ENCODE data around the gene MARCHF6.

MARCHF6 gene

DNA sequence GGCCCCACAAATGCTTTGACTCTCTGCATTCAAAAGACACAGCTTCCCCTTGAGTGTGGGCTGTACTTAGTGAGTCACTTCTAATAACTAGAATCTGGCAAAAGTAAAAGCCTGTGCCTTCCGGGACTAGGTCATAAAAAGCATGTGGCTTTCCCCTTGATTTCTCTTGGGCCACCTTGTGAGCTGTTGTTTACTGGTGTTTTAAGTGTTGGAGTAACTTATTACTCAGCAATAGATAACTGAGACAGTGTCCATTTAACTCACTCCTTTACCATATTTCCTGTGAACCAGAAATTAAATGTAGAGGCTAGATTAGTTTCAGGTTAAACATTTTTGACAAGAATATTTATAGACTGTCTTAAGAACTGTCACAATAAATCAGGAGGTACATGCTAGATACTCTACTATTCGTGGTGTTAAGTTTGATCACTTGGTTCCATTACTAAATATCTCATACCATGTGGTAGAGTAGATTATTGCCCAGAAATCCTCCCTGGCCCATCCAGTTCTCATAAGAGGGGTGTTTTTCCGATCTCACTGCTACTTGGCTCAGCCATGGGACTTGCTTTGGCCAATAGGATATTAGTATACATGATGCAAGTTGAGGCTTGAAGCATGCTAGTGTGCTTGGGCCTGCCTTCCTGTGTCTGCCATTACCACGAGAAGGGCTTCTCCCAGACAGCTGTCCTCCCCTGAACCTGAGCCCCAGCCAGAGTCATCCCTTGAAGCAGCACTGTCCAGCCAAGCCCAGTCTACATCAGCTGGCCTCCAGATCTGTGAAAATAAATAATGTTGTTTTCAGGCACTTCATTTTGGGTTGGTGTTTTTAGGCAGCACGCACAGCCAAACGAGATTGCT, 35.4 kb upstream of the MARCHF6 start:
- no peak overlapping the region for H3K4me3 ChIP-seq
- H3K27ac ChIP-seq: no peak overlapping the region
- no peak for DNase-seq (ENCODE audit: low spot score)
- TF ChIP-seq, protein P1, sequence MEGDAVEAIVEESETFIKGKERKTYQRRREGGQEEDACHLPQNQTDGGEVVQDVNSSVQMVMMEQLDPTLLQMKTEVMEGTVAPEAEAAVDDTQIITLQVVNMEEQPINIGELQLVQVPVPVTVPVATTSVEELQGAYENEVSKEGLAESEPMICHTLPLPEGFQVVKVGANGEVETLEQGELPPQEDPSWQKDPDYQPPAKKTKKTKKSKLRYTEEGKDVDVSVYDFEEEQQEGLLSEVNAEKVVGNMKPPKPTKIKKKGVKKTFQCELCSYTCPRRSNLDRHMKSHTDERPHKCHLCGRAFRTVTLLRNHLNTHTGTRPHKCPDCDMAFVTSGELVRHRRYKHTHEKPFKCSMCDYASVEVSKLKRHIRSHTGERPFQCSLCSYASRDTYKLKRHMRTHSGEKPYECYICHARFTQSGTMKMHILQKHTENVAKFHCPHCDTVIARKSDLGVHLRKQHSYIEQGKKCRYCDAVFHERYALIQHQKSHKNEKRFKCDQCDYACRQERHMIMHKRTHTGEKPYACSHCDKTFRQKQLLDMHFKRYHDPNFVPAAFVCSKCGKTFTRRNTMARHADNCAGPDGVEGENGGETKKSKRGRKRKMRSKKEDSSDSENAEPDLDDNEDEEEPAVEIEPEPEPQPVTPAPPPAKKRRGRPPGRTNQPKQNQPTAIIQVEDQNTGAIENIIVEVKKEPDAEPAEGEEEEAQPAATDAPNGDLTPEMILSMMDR (IDR thresholded peaks at IDR 0.05): no peak

DNA sequence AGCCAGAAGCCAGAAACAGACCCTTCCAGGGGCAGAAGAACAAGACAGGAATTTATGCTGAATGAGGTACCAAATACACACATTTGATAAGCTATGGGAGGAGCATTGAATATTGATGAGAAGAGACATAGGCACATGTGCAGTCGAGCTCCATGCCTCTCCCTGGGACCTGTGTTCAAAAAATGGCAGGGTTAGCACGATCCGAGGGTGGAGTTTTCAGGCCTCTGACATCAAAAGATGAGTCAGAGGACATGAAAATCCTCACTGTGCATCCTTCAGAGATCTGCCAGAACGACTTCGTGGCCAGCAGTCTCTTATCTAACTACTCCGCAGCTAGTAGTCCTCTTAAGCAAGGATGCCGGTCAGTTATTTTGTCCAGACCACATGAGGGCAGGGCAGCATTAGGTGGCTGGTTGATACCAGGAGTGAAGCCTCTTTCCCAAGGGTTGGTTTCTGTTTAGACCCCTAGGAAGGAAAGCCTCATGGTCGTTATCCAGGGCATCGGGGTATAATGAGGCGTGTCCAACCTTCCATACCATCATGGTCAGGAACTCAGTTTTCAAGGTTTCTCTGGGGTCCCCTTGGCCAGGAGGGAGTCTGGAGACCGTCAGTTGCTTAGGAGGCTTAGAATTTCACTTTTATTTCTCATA, 34.2 kb upstream of the MARCHF6 start:
- Histone ChIP-seq H3K4me3 (no peak overlapping the region), H3K27ac (no peak overlapping the region)
- TF ChIP-seq, protein P1 (IDR thresholded peaks at IDR 0.05): no peak
- no peak for DNase-seq (ENCODE audit: low spot score)

DNA sequence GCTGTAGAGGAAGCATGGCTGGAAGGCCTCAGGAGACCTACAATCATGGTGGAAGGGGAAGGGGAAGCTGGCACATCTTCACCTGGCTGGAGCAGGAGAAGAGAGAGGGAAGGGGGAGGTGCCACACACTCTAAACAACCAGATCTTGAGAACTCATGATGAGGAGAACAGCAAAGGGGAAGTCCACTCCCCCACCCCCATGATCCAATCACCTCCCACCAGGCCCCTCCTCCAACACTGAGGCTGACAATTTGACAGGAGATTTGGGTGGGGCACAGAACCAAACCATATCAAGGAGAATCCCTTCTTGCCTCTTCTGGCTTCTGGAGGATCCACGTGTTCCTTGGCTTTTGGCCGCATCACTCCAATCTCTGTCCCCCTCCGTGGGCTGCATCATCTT, 32.7 kb upstream of the MARCHF6 start:
- TF ChIP-seq, protein P1 (IDR thresholded peaks at IDR 0.05): no peak
- no peak for DNase-seq (ENCODE audit: low spot score)
- no peak overlapping the region for H3K27ac ChIP-seq
- no peak overlapping the region for H3K4me3 ChIP-seq

DNA sequence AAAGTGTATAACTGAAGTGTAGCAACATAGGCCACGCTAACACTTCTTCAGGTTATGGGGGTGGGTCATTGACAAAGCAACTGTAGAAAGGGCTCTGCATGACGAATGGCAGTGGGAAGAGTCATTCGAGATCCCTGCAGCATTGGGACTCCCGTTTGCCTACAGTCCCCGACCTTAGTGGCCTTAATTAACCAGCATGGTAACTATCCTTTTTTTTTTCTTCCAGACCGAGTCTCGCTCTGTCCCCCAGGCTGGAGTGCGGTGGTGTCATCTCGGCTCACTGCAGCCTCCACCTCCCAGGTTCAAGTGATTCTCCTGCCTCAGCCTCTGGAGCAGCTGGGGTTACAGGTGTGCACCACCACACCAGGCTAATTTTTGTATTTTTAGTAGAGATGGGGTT, 31.6 kb upstream of the MARCHF6 start:
- TF ChIP-seq, protein P1 (IDR thresholded peaks at IDR 0.05): no peak
- H3K4me3 ChIP-seq: no peak overlapping the region
- no peak for DNase-seq (ENCODE audit: low spot score)
- no peak overlapping the region for H3K27ac ChIP-seq

DNA sequence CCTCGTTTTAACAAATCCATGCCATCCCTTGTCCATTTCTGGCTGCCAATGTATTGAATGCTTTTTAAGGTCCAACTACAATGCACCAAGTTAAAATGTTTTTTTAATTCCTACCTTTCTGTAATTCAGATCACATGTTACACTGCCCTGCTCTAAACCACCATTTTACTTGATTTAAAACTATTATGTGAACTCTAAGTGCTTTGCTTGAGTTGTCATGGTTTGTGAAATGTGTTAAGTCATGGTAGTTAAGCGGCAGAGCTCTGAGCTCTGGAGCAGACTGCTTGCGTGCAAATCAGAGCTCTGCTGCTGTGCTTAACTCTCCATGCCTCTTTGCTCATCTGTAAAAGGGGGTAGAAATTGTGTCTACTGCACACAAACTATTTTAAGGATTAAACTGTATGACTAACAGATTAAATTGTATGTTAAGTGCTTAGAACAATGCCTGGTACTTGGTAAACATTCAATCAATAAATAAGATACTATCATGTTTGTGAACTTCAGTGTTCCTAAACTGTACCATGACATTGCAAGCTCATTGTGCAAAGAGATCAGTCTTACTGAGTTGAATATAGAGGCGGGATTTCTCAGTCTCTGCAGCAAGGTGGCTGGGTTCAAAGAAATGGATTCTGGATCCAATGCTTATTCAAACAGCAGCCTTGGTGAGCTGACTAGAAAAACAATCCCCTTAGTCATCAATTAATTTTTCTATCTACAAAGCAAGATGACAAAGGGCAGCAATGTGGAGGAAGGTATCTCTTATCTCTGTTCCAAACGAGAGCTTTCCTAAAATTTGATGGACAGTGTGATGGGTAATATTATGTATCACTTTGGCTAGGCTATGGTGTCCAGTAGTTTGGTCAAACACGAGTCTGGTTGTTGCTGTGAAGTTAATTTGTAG, 29.7 kb upstream of the MARCHF6 start:
- DNase-seq (ENCODE audit: low spot score): peak; percentile 2
- H3K27ac ChIP-seq: no peak overlapping the region
- H3K4me3 ChIP-seq: no peak overlapping the region
- TF ChIP-seq, protein P1 (IDR thresholded peaks at IDR 0.05): no peak

DNA sequence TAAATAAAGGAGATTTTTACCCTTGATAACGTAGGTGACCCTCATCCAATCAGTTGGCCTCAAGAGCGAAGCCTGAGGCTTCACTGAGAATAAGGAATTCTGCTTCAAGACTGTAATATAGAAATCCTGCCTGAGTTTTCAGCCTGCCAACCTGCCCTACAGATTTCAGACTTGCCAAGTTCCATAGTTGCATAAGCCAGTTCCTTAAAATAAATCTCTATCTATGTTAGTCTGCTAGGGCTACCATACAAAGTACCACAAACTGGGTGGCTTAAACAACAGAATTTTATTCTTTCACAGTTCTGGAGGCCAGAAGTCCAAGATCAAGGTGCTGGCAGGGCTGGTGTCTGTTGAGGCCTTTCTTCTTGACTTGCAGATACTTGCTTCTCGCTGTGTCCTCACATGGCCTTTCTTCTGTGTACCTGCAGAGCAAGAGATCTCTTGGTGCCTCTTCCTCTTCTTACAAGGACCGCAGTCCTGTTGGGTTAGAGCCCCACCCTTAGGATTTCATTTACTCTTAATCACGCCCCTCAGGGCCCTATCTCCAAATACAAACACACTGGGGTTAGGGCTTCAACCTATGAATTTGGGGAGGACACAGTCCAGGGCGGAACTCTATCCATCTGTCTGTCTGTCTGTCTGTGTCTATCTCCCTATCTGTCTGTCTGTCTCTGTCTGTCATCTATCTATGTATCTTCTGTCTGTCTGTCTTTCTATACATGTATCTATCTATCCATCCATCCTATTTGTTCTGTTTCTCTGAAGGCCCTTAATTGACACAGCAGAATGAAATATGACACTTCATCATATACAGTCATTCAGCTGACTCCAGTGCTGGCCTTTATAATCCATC, 28.8 kb upstream of the MARCHF6 start:
- H3K27ac ChIP-seq: peak overlapping the region in 1 of 2 donors; percentile 7
- no peak overlapping the region for H3K4me3 ChIP-seq
- TF ChIP-seq, protein P1 (IDR thresholded peaks at IDR 0.05): no peak
- peak; percentile 31 for DNase-seq (ENCODE audit: low spot score)

All from coronary artery (tissue), 2 donors.